B cell (primary cell): ENCODE results near the gene GUCY2F. TPM values are rescaled to one million over a fixed set of nuclear protein-coding genes. Genes with fewer than 3 reads are reported as not detected.

Experiments
- ATAC-seq: fragments of 200-7000 bp; cut with Tn5 transposase; one replicate; pipeline ENCODE4 v1.10.0; 2021; ENCODE audit warnings: low read depth, mild to moderate bottlenecking, moderate number of reproducible peaks, moderate library complexity
- CTCF ChIA-PET: fragments of 350-600 bp; sonication (Branson Sonifier 250); formaldehyde crosslinking; loops from one replicate; lab custom pipeline; 2021; ENCODE audit warnings: antibody characterized with exemption, inconsistent platforms; lab: Charles Lee
- POLR2A ChIA-PET: fragments of 350-600 bp; sonication (Branson Sonifier 250); formaldehyde crosslinking; loops from one replicate; lab custom pipeline; 2021; ENCODE audit warnings: antibody characterized with exemption; lab: Charles Lee
- DNase-seq: peaks from one replicate; pipeline ENCODE4 v3.0.0; 2013
- H2AFZ ChIP-seq: 2 replicates; pipeline ENCODE4 v1.6.1; 2012; ENCODE audit warnings: mild to moderate bottlenecking, low read depth, low read length; ENCODE audit not compliant: insufficient read depth, poor library complexity, severe bottlenecking
- H3K27ac ChIP-seq, 2 donors: 1 replicate in 1 of 2; 2 replicates in 1 of 2; pipeline ENCODE4 v1.5.1; 2012 to 2013; ENCODE audit warnings: low read length in 2 of 2, mild to moderate bottlenecking in 2 of 2, moderate library complexity in 1 of 2
- H3K27me3 ChIP-seq, 4 experiments: fragments of 200-600 bp in 1 of 4; sonication (generic) in 1 of 4; replicated peaks in 1 of 4; 1 replicate in 2 of 4; 2 replicates in 2 of 4; pipeline versions ENCODE4 v1.6.1 to v1.7.0; 2013 to 2016; ENCODE audit warnings: low read length in 3 of 4, mild to moderate bottlenecking in 2 of 4, mixed read lengths in 1 of 4, moderate library complexity in 1 of 4; ENCODE audit not compliant: insufficient read depth in 4 of 4, control insufficient read depth in 3 of 4; ENCODE audit errors: control extremely low read depth in 1 of 4
- H3K36me3 ChIP-seq, 2 experiments: replicated peaks in 1 of 2; 1 replicate in 1 of 2; 2 replicates in 1 of 2; pipeline versions ENCODE4 v1.6.1 to v1.7.1; 2013; ENCODE audit warnings: low read length in 1 of 2; ENCODE audit not compliant: insufficient read depth in 2 of 2, control insufficient read depth in 1 of 2; ENCODE audit errors: control extremely low read depth in 1 of 2, extremely low read depth in 1 of 2
- H3K4me1 ChIP-seq, 2 donors: fragments of 200-600 bp in 1 of 2; sonication (generic) in 1 of 2; 1 replicate in 1 of 2; 2 replicates in 1 of 2; pipeline versions ENCODE4 v1.5.1 to v1.6.1; 2013 to 2017; ENCODE audit warnings: low read length in 2 of 2; ENCODE audit not compliant: control insufficient read depth in 2 of 2, insufficient read depth in 2 of 2
- H3K4me2 ChIP-seq: replicated peaks from 2 replicates; pipeline ENCODE3; 2012; ENCODE audit warnings: mild to moderate bottlenecking, low read depth, low read length; ENCODE audit not compliant: poor library complexity, severe bottlenecking
- H3K4me3 ChIP-seq, 5 experiments: fragments of 200-600 bp in 1 of 5; sonication (generic) in 1 of 5; 1 replicate in 3 of 5; 2 replicates in 2 of 5; pipeline versions ENCODE4 v1.5.1 to v1.7.0; 2011 to 2016; ENCODE audit warnings: low read length in 4 of 5, mild to moderate bottlenecking in 4 of 5, low read depth in 2 of 5, control low read depth in 1 of 5, moderate library complexity in 1 of 5; ENCODE audit not compliant: insufficient read depth in 1 of 5; ENCODE audit errors: control extremely low read depth in 1 of 5, extremely low read depth in 1 of 5
- H3K79me2 ChIP-seq: fragments of 200-600 bp; sonication (generic); one replicate; pipeline ENCODE4 v1.6.0; 2016; ENCODE audit warnings: low read length; ENCODE audit not compliant: control insufficient read depth, insufficient read depth
- H3K9ac ChIP-seq: fragments of 200-600 bp; sonication (generic); 2 replicates; pipeline ENCODE4 v1.6.1; 2017; ENCODE audit warnings: mild to moderate bottlenecking, low read length, moderate library complexity
- H3K9me3 ChIP-seq, 3 donors: one replicate each; pipeline versions ENCODE4 v1.6.1 to v1.7.1; 2013; ENCODE audit warnings: low read length in 2 of 3; ENCODE audit not compliant: control insufficient read depth in 2 of 3, insufficient read depth in 1 of 3; ENCODE audit errors: control extremely low read depth in 1 of 3
- H4K20me1 ChIP-seq: 2 replicates; pipeline ENCODE4 v1.6.0; 2012; ENCODE audit warnings: mild to moderate bottlenecking, low read length; ENCODE audit not compliant: insufficient read depth, control insufficient read depth, poor library complexity, severe bottlenecking
- H3K27ac Mint-ChIP-seq: one replicate; pipeline ENCODE4 v1.8.0; 2021; ENCODE audit warnings: mixed read lengths
- H3K27me3 Mint-ChIP-seq: one replicate; pipeline ENCODE4 v1.8.0; 2021; ENCODE audit warnings: mixed read lengths
- H3K4me1 Mint-ChIP-seq: one replicate; pipeline ENCODE4 v1.8.0; 2021; ENCODE audit warnings: mixed read lengths
- H3K4me3 Mint-ChIP-seq: one replicate; pipeline ENCODE4 v1.8.0; 2021; ENCODE audit warnings: mixed read lengths
- H3K9me3 Mint-ChIP-seq: one replicate; pipeline ENCODE4 v1.8.0; 2022; ENCODE audit warnings: mixed read lengths; ENCODE audit not compliant: insufficient read depth
- EZH2 ChIP-seq: IDR thresholded peaks from 2 replicates; pipeline ENCODE4 v1.6.1; 2012; ENCODE audit warnings: borderline replicate concordance, low read depth, mild to moderate bottlenecking, moderate library complexity, low read length; ENCODE audit not compliant: insufficient read depth, poor library complexity, severe bottlenecking
- WGBS: methylation state at CpG from one replicate; pipeline ENCODE4 v1.1.5; 2013; ENCODE audit warnings: missing lambda C conversion rate; ENCODE audit not compliant: insufficient coverage; 5-methylcytosine and 5-hydroxymethylcytosine counted together
- intact Hi-C: fragments of 100-400 bp; cut with micrococcal nuclease; formaldehyde crosslinking; loops from one replicate; pipeline ENCODE4 v1.10.0; 2022
- polyA plus RNA-seq: library from polyadenylated mRNA; depleted of rRNA; stranded (reverse); fragments of >200 nt; gene quantifications from 2 replicates; pipeline ENCODE4 v1.2.3, GENCODE V29; 2012
- total RNA-seq, 2 donors: library from RNA; stranded (reverse); fragments of 120-200 nt in 1 of 2; gene quantifications; 1 replicate in 1 of 2; 2 replicates in 1 of 2; pipeline versions ENCODE4 v1.2.3 to v1.2.4, GENCODE V29; 2013 to 2022
- TF ChIP-seq, protein P1 (sequence below): fragments of 200-600 bp; IDR thresholded peaks from one replicate; pipeline ENCODE4 v1.8.0; 2022; ENCODE audit warnings: antibody characterized with exemption, mild to moderate bottlenecking

The GUCY2F gene
- total and polyA plus RNA-seq, 2 donors (not counting 1 experiment from before 2014, with no cell fraction given) = not detected

DNA sequence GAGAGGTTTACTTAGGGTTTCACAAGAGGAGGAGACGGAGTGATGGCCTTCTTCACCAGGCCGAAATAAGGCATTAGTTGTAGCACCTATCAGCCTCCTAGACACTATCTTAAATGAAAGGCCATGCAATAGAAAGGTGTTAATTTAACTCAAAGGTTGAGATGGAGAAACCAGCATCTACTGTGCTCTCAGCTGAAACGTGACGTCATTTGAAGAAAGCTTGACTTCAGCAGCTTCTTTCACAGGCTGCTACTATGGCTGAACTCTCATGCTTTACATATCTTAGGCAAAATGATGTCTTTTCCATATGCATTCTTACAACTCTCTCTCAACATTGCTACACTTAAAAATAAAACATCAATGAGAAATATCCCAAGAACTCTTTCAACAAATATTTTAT is 99.6 kb downstream of the GUCY2F start:
- no peak overlapping the region for H3K27ac ChIP-seq
- H2AFZ ChIP-seq = no peak overlapping the region
- TF ChIP-seq, protein P1, sequence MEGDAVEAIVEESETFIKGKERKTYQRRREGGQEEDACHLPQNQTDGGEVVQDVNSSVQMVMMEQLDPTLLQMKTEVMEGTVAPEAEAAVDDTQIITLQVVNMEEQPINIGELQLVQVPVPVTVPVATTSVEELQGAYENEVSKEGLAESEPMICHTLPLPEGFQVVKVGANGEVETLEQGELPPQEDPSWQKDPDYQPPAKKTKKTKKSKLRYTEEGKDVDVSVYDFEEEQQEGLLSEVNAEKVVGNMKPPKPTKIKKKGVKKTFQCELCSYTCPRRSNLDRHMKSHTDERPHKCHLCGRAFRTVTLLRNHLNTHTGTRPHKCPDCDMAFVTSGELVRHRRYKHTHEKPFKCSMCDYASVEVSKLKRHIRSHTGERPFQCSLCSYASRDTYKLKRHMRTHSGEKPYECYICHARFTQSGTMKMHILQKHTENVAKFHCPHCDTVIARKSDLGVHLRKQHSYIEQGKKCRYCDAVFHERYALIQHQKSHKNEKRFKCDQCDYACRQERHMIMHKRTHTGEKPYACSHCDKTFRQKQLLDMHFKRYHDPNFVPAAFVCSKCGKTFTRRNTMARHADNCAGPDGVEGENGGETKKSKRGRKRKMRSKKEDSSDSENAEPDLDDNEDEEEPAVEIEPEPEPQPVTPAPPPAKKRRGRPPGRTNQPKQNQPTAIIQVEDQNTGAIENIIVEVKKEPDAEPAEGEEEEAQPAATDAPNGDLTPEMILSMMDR = no peak
- TF ChIP-seq EZH2 = no peak
- no peaks in the 10 kb centered on the region for H3K79me2 ChIP-seq
- H3K4me2 ChIP-seq = no peak overlapping the region
- intact Hi-C loops = no loop called here
- no peaks in the 10 kb centered on the region for H3K9me3 ChIP-seq
- H3K9ac ChIP-seq = no peak overlapping the region
- WGBS = no CpG with 5 or more reads among the region's 4 CpGs
- no peaks in the 10 kb centered on the region for H3K36me3 ChIP-seq
- Mint-ChIP-seq H3K27ac (no peak overlapping the region), H3K4me1 (no peaks in the 10 kb centered on the region), H3K4me3 (no peak overlapping the region), H3K27me3 (no peaks in the 10 kb centered on the region), H3K9me3 (no peaks in the 10 kb centered on the region)
- no peaks in the 10 kb centered on the region for H3K4me1 ChIP-seq
- ChIA-PET POLR2A (no interaction called here), CTCF (no interaction called here)
- H4K20me1 ChIP-seq = no peaks in the 10 kb centered on the region
- DNase-seq (no peak), ATAC-seq (no peak)
- no peaks in the 10 kb centered on the region for H3K27me3 ChIP-seq
- no peak overlapping the region for H3K4me3 ChIP-seq

DNA sequence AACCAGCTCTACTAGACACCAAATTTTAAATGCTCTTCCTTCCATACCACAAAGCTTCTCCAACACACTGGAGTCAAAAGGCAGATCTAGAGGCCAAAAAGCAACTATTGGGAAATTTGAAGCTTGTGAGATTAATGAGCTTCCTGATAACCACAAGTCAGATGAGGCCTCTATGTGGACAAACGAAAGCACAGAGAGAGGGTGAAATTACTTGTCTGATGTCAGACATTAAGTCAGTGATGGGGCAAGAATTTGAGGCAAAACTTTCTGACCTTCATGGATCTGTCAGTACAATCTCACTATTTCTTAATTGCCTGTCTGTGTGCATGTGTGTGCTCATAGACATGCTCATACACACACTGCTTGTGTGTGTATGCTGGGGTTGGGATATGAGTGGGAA is 103.6 kb downstream of the GUCY2F start:
- Mint-ChIP-seq H3K27me3 (no peaks in the 10 kb centered on the region), H3K4me1 (no peaks in the 10 kb centered on the region), H3K4me3 (no peak overlapping the region), H3K9me3 (no peaks in the 10 kb centered on the region), H3K27ac (no peak overlapping the region)
- H3K36me3 ChIP-seq = no peaks in the 10 kb centered on the region
- no peaks in the 10 kb centered on the region for H3K9me3 ChIP-seq
- ATAC-seq (no peak), DNase-seq (no peak)
- H3K4me2 ChIP-seq = no peak overlapping the region
- H3K4me3 ChIP-seq = no peak overlapping the region
- no peaks in the 10 kb centered on the region for H3K79me2 ChIP-seq
- intact Hi-C loops = no loop called here
- POLR2A ChIA-PET = no interaction called here
- no peaks in the 10 kb centered on the region for H3K27me3 ChIP-seq
- H4K20me1 ChIP-seq = no peaks in the 10 kb centered on the region
- WGBS = no CpG with 5 or more reads among the region's 1 CpG
- H3K9ac ChIP-seq = no peak overlapping the region
- H3K27ac ChIP-seq = no peak overlapping the region
- TF ChIP-seq, protein P1 = no peak
- no peak for TF ChIP-seq EZH2
- H3K4me1 ChIP-seq = no peaks in the 10 kb centered on the region
- CTCF ChIA-PET = no interaction called here
- H2AFZ ChIP-seq = no peak overlapping the region
